ENCODE results near the gene CHRNA10.

The CHRNA10 gene

DNA sequence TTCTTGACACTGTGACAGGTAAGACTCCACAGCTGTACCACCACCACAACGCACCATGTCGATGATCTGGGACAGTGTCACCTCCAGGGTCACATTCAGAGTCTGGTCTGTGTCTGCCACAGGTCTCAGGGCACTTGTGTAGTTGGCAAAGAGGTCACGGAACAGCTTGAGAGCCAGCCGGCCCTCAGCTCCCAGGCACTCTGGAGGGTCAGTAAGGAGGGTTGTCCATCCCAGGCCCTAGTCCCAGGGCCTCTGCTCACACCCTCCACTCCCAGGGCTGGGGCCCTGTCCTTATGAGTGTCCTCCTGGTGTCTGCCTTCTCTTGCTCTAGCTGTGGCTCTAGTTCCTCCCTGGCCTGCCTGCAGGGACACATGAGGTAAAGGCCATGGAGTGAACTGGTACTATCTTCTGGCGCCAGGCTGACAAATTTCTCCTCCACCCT, 1.4 kb downstream of the CHRNA10 start:
- H3K36me3 Mint-ChIP-seq (ENCODE audit: low read depth) = peaks cover 67% of the 10 kb centered on the region
- TF ChIP-seq CTCF (IDR thresholded peaks at IDR 0.05; ENCODE audit: unreplicated experiment in 3 of 3) = no peak
- H3K9me3 Mint-ChIP-seq = no peaks in the 10 kb centered on the region
- H3K4me3 Mint-ChIP-seq = no peak overlapping the region
- no peak overlapping the region for H3K27ac Mint-ChIP-seq
- no peaks in the 10 kb centered on the region for H3K4me1 Mint-ChIP-seq
- no peaks in the 10 kb centered on the region for H3K27me3 Mint-ChIP-seq (ENCODE audit: low read depth)

- Mint-ChIP-seq H3K27me3 (ENCODE audit: low read depth) (no peaks in the 10 kb centered on the region), H3K9me3 (no peaks in the 10 kb centered on the region), H3K27ac (no peak overlapping the region), H3K36me3 (ENCODE audit: low read depth) (peaks cover 64% of the 10 kb centered on the region), H3K4me1 (no peaks in the 10 kb centered on the region), H3K4me3 (no peak overlapping the region)
- TF ChIP-seq CTCF (IDR thresholded peaks at IDR 0.05; ENCODE audit: unreplicated experiment in 3 of 3) = no peak
Observed at GRCh38 chr11:3669128-3669527, 2.1 kb downstream of the CHRNA10 start.

DNA sequence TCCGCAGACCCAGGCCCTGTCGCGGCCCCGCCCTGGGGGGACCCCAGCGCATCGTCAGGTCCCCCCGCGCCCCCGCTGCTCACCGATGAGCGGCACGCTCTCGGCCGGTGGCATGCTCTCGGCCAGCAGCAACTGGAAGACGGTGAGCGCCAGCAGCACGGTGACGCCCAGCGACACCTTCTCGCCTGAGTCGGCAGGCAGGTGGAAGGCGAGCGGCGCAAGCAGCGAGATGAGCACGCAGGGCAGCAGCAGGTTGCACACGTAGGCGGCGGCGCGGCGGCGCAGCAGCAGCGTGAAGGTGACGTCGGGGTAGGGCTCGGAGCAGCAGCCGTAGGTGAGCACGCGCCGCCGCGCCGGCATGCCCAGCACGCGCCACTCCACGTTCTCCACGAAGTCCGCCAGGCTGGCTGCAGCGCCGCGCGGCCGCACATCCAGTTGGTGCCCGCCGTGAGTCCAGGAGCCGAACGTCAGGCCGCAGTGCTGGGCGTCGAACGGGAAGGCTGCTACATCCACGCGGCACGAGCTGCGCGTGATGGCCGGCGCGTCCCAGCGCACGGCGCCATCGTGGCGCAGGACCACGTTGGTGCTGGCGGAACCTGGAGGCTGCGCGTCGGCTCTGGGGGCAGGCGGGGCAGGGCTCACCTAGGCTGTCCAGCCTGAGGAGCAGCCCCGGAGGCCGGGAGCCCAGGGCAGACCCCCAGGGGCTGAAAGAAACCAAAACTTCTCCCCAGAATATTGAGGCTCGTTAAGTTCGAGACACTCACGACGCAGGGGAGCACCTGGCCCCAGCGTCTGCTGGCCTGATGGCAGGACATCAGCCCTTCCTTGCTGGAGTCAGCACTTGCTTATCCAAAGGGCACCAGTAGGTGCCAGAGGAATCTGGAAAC, 3.8 kb downstream of the CHRNA10 start:
- Mint-ChIP-seq H3K9me3 (no peaks in the 10 kb centered on the region), H3K27ac (no peak overlapping the region), H3K36me3 (ENCODE audit: low read depth) (peaks cover 62% of the 10 kb centered on the region), H3K27me3 (ENCODE audit: low read depth) (no peaks in the 10 kb centered on the region), H3K4me3 (no peak overlapping the region), H3K4me1 (no peaks in the 10 kb centered on the region)
- no peak for TF ChIP-seq CTCF (IDR thresholded peaks at IDR 0.05; ENCODE audit: unreplicated experiment in 3 of 3)

DNA sequence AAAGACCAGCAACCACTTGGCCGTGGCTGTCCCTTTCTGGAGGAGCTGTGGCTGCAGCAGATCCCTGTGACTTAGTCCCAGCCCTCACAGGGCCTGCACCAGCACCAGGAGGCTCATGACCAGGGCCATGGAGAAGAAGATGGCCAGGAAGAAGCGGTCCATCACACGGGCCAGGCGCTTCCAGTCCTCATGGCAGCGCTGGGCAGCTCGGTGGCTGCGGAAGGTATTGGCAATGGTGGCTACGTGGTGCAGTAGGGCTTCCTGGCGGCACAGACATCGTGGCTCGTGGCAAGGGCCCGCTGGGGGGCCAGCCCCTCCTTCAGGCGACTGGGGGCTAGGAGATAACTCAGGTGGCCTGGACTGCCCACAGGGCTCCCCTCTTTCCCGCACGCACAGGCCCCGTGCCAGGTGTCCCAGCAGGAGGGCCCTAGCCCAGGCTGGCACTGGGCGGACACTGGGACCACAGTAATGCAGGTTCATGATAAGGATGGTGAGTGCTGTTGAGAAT, 5.1 kb downstream of the CHRNA10 start:
- Mint-ChIP-seq H3K27ac (no peak overlapping the region), H3K36me3 (ENCODE audit: low read depth) (peaks cover 54% of the 10 kb centered on the region), H3K9me3 (no peaks in the 10 kb centered on the region), H3K27me3 (ENCODE audit: low read depth) (no peaks in the 10 kb centered on the region), H3K4me3 (no peak overlapping the region), H3K4me1 (no peaks in the 10 kb centered on the region)
- TF ChIP-seq CTCF (IDR thresholded peaks at IDR 0.05; ENCODE audit: unreplicated experiment in 3 of 3) = no peak

- Mint-ChIP-seq H3K27me3 (ENCODE audit: low read depth) (no peaks in the 10 kb centered on the region), H3K9me3 (no peaks in the 10 kb centered on the region), H3K36me3 (ENCODE audit: low read depth) (peaks cover 49% of the 10 kb centered on the region), H3K4me3 (no peak overlapping the region), H3K27ac (no peak overlapping the region), H3K4me1 (no peaks in the 10 kb centered on the region)
- no peak for TF ChIP-seq CTCF (IDR thresholded peaks at IDR 0.05; ENCODE audit: unreplicated experiment in 3 of 3)
Observed at GRCh38 chr11:3665336-3666022, 5.7 kb downstream of the CHRNA10 start.

Data from nephron (organoid).